Tongue (tissue), 2 donors: ENCODE results near the gene MRPS24. TPM values are rescaled to one million over a fixed set of nuclear protein-coding genes. Genes with fewer than 3 reads are reported as not detected.
A peak's percentile ranks its signal among the peaks of the same experiment; 100 is the strongest.
"Not testable (repeated sequence)": the region's sequence is repeated elsewhere in the genome, so short reads cannot be mapped to it uniquely, and the experiment has no call there.

Source experiments
- DNase-seq: peaks from one replicate; pipeline ENCODE4 v3.0.0-alpha.2; 2015
- total RNA-seq: library from RNA; depleted of rRNA; stranded (reverse); fragments of >200 nt; gene quantifications from one replicate; pipeline ENCODE4 v1.2.3, GENCODE V29; 2014

The MRPS24 gene
- 47.5 TPM for total RNA-seq

- DNase-seq = peak; percentile 98
These were observed at the start of gene MRPS24 for GRCh38 chr7:43869006-43869866. MRPS24 (minus strand) TSS chr7:43869517; CDS start chr7:43869495, 22 bp downstream.

GRCh38 chr7:43915907-43916306 lies 46.6 kb upstream of the MRPS24 start:
- DNase-seq = no peak

- DNase-seq = no peak
These were observed 45.5 kb upstream of the MRPS24 start for GRCh38 chr7:43914795-43915194.

GRCh38 chr7:43906331-43907010 lies 37.2 kb upstream of the MRPS24 start, which contains the start of gene URGCP:
URGCP (minus strand) TSS chr7:43906596; CDS start chr7:43906575, 21 bp downstream.
- peak; percentile 66 for DNase-seq

- DNase-seq = peak; percentile 72
These were observed 36.6 kb upstream of the MRPS24 start for GRCh38 chr7:43905956-43906330.

- DNase-seq = no peak
These were observed 36.1 kb upstream of the MRPS24 start for GRCh38 chr7:43905209-43905946.

GRCh38 chr7:43904533-43905208 lies 35.4 kb upstream of the MRPS24 start:
- DNase-seq = no peak

- no peak for DNase-seq
These were observed 33.3 kb upstream of the MRPS24 start for GRCh38 chr7:43902542-43903054.

- DNase-seq = not testable (repeated sequence)
These were observed 29.3 kb upstream of the MRPS24 start for GRCh38 chr7:43898571-43898970.

GRCh38 chr7:43895847-43896415 lies 26.6 kb upstream of the MRPS24 start:
- DNase-seq = no peak

GRCh38 chr7:43891069-43891955 lies 22.0 kb upstream of the MRPS24 start:
- no peak for DNase-seq

GRCh38 chr7:43890468-43890867 lies 21.2 kb upstream of the MRPS24 start:
- DNase-seq = no peak

- no peak for DNase-seq
These were observed 20.0 kb upstream of the MRPS24 start for GRCh38 chr7:43888993-43889945.

GRCh38 chr7:43884617-43885016 lies 15.3 kb upstream of the MRPS24 start:
- DNase-seq = no peak

- no peak for DNase-seq
These were observed 14.9 kb upstream of the MRPS24 start for GRCh38 chr7:43884209-43884608.

GRCh38 chr7:43880596-43880995 lies 11.3 kb upstream of the MRPS24 start:
- no peak for DNase-seq

GRCh38 chr7:43879477-43879876 lies 10.2 kb upstream of the MRPS24 start:
- DNase-seq = no peak

- DNase-seq = no peak
These were observed 9.6 kb upstream of the MRPS24 start for GRCh38 chr7:43878867-43879266.
